ENCODE measurements around the gene TAOK3. TPM values are rescaled to one million over a fixed set of nuclear protein-coding genes. Genes with fewer than 3 reads are reported as not detected.

Gene TAOK3
- total RNA-seq, 4 donors from 2014 or later = 22.7 to 61.7 (median 38.8) TPM

GRCh38 chr12:118327391-118327790 lies 45.3 kb downstream of the TAOK3 start:
- H3K4me3 ChIP-seq = no peak overlapping the region
- H3K27me3 ChIP-seq = no peaks in the 10 kb centered on the region
- TF ChIP-seq CTCF (IDR thresholded peaks at IDR 0.05) (no peak), EP300 (IDR thresholded peaks at IDR 0.05) (no peak)
- H3K27ac ChIP-seq = no peak overlapping the region
- no peaks in the 10 kb centered on the region for H3K9me3 ChIP-seq
- no peak for DNase-seq (ENCODE audit: low spot score in 2 of 2)
- H3K36me3 ChIP-seq = no peaks in the 10 kb centered on the region
- H3K4me1 ChIP-seq = peaks cover 38% of the 10 kb centered on the region

- Histone ChIP-seq H3K4me1 (peaks cover 35% of the 10 kb centered on the region), H3K27ac (no peak overlapping the region), H3K27me3 (no peaks in the 10 kb centered on the region), H3K9me3 (no peaks in the 10 kb centered on the region), H3K36me3 (no peaks in the 10 kb centered on the region), H3K4me3 (no peak overlapping the region)
- DNase-seq (ENCODE audit: low spot score in 2 of 2) = no peak
- TF ChIP-seq CTCF (IDR thresholded peaks at IDR 0.05) (no peak), POLR2AphosphoS5 (IDR thresholded peaks at IDR 0.05) (no peak), EP300 (IDR thresholded peaks at IDR 0.05) (no peak), POLR2A (IDR thresholded peaks at IDR 0.05) (no peak)
Observed at GRCh38 chr12:118326991-118327390, 45.7 kb downstream of the TAOK3 start.

GRCh38 chr12:118325081-118325480 lies 47.6 kb downstream of the TAOK3 start:
- peaks cover 28% of the 10 kb centered on the region for H3K4me1 ChIP-seq
- TF ChIP-seq POLR2A (IDR thresholded peaks at IDR 0.05) (no peak), CTCF (IDR thresholded peaks at IDR 0.05) (no peak), EP300 (IDR thresholded peaks at IDR 0.05) (no peak), POLR2AphosphoS5 (IDR thresholded peaks at IDR 0.05) (no peak)
- no peak overlapping the region for H3K4me3 ChIP-seq
- no peaks in the 10 kb centered on the region for H3K36me3 ChIP-seq
- 86% methylated on average over 2 of the region's 2 CpGs for WGBS
- no peaks in the 10 kb centered on the region for H3K9me3 ChIP-seq
- no peak overlapping the region for H3K27ac ChIP-seq
- H3K27me3 ChIP-seq = no peaks in the 10 kb centered on the region
- DNase-seq (ENCODE audit: low spot score in 2 of 2) = no peak

GRCh38 chr12:118319627-118320026 lies 53.1 kb downstream of the TAOK3 start:
- no peaks in the 10 kb centered on the region for H3K27me3 ChIP-seq
- no peak overlapping the region for H3K27ac ChIP-seq
- no peaks in the 10 kb centered on the region for H3K9me3 ChIP-seq
- WGBS = 94% methylated on average over 3 of the region's 3 CpGs
- H3K36me3 ChIP-seq = no peaks in the 10 kb centered on the region
- H3K4me3 ChIP-seq = no peak overlapping the region
- no peak for DNase-seq (ENCODE audit: low spot score in 2 of 2)
- no peaks in the 10 kb centered on the region for H3K4me1 ChIP-seq
- TF ChIP-seq POLR2A (IDR thresholded peaks at IDR 0.05) = no peak
- no peak for TF ChIP-seq POLR2AphosphoS5 (IDR thresholded peaks at IDR 0.05)
- TF ChIP-seq EP300 (IDR thresholded peaks at IDR 0.05) = no peak
- no peak for TF ChIP-seq CTCF (IDR thresholded peaks at IDR 0.05)

- Histone ChIP-seq H3K36me3 (no peaks in the 10 kb centered on the region), H3K4me1 (no peaks in the 10 kb centered on the region), H3K4me3 (no peak overlapping the region), H3K27me3 (no peaks in the 10 kb centered on the region), H3K9me3 (no peaks in the 10 kb centered on the region), H3K27ac (no peak overlapping the region)
- WGBS = 92% methylated on average over 1 of the region's 1 CpG
- DNase-seq (ENCODE audit: low spot score in 2 of 2) = no peak
- no peak for TF ChIP-seq EP300 (IDR thresholded peaks at IDR 0.05)
- TF ChIP-seq CTCF (IDR thresholded peaks at IDR 0.05) = no peak
- TF ChIP-seq POLR2AphosphoS5 (IDR thresholded peaks at IDR 0.05) = no peak
- no peak for TF ChIP-seq POLR2A (IDR thresholded peaks at IDR 0.05)
Observed at GRCh38 chr12:118318744-118319143, 54.0 kb downstream of the TAOK3 start.

Measured in suprapubic skin (tissue), 4 donors.